ENCODE results near the gene INPP4B.
"Not testable (repeated sequence)": the region's sequence is repeated elsewhere in the genome, so short reads cannot be mapped to it uniquely, and the experiment has no call there.

Gene INPP4B

DNA sequence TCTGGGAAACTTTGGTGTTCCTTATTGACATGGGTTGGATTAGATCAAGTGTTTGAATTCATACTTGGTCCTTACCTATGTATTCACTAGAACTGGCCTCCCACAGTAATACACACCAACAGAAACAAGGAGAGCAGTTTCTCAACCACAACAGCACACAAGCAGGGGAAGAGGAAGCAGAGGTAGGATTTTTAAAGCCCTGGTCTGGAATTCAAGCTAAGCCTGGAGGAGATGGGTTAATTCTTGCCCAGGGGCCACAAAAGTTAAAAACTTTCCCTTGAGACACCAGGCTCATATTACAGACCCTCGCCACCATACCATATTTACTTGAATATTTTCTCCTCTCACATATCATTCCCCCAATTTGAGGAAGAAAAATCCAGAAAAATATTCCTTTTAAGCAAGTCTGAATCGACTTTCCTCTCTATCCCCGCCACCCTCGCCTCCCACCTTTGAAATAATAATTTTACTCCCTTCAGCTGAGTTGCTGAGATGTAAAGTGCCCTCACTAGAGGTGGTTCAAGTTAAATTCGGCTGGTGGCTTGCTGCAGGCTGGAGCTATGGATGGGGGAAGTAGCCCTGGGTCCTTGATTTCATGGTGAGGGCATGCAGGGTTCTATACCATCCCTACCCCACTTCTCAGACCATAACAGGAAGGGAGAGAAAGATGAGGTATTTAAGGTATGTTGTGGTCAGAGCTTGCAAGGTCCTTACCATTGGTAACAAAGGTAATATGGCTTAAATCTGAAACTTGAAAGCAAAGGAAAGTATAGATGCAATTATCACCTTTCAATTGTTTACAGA is 440.2 kb downstream of the INPP4B start:
- no peak for DNase-seq

DNA sequence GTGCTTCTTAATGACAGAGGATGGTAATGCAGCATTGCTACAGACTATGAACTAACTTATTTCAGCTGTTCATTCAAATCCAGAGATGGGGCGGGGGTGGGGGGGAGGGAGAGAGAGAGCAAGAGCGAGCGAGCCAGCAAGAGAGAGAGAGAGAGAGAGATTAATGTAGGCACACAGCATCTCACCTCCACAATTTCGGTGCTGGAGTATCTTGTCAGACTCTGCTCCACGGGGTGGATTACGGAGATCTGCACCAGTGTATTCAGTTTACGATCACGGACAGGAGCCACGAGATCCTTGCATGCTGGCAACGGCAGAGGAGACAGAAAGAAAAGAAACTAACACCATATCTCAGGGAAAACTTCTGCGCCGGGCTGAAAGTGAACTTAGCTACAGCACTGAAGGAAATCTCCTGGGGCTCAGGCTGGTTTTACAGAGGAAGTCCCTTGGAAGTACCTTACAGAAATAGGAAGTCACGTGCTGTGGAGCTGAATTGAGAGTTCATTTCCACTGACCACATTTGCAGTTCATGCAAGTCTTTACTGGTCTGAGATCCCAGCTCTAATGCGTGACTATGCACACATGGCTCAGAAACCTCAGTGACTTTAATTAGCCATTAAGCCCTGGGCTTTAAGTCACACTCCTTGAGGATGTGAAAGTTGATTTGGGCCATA is 440.9 kb downstream of the INPP4B start:
- peak; percentile 69 for DNase-seq

DNA sequence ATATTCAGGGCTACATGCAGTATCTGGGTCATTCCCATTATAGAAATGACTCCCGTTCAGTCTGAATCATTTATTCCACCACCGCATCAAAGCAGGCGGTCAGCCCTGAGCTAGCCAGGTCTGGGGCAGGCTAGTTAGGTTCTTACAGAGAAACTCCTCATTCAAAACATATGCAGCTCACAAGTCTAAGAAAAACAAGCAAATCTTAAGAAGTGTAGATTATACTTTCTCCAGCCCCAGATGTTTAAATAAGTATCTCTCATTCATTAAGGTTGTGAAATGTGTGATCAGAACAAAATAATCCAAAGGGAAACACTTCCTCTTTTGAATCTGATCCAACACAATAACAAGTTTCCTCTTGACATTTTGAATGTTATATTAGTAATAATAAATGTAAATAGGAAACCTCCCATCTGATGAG is 441.9 kb downstream of the INPP4B start:
- peak; percentile 67 for DNase-seq

DNA sequence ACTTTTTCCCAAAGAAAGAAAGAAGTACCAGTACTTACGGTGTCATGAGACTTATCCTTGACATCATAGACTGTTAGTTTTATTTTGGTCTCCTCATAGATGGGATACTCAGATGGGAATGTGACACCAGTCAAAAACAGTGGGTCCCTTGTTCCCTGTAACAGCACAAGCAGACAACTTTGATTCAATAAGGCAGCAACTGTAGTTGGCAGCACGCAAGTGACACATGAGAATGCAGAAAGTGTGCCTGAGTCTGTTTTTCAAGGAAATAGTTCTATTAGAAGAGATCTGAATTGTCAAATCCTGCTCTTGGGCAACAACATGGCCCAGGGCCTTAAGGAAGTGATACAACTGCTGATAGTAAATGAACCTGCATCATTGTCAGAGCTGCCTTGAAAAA is 443.2 kb downstream of the INPP4B start:
- peak; percentile 45 for DNase-seq

DNA sequence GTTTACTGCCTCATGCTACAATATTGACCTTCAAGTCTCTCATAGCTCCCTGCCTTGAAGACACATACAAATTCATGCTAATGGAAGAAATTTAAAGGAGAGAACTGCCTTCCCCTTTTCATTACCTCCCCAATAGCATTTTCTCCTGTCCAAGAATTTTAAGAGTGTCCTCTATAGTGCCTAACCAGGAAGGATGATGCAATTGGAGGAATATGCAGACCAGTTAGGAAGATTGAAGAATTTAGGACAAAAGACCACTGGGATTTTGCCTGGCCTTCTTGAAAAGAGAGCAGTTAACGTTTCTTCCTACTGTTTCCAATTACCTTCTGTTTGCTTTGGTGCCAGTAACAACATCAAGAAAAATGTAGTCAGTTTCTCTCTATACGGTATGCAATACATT is 443.9 kb downstream of the INPP4B start:
- no peak for DNase-seq

DNA sequence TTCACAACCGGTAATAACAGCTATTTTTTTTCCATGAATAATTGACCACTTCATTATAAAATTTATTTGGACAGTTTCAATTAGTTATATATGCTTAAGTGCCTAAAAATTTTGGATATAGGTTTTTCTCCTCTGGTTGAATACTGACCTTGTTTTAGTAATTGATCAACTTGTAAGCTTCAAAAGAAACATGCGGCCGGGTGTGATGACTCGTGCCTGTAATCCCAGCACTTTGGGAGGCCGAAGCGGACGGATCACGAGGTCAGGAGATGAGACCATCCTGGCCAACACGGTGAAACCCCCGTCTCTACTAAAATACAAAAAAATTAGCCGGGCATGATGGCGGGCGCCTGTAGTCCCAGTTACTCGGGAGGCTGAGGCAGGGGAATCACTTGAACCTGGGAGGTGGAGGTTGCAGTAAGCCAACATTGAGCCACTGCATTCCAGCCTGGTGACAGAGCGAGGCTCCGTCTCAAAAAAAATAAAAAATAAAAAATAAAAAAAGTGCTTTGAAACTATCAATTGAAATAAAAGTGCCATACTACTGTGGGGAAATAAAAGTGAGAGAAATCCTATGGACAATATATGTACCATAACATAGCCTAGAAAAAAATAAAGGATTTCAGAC is 448.6 kb downstream of the INPP4B start:
- DNase-seq: not testable (repeated sequence)

DNA sequence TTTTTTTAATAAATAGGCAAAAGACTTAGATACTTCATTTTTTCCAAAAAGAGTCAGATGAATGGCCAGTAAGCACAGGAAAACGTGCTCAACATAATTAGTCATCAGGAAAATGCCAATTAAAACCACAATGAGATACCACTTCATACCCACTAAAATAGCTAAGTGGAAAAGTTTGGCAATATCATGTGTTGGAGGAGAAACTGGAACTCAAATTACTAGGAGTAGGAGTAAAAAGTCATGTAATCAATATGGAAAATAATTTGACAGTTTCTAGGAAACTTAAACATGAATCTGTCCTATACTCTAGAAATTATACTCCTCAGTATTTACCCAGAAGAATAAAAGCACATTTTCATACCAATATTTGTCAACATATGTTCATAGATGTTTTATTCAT is 449.8 kb downstream of the INPP4B start:
- DNase-seq: no peak

DNA sequence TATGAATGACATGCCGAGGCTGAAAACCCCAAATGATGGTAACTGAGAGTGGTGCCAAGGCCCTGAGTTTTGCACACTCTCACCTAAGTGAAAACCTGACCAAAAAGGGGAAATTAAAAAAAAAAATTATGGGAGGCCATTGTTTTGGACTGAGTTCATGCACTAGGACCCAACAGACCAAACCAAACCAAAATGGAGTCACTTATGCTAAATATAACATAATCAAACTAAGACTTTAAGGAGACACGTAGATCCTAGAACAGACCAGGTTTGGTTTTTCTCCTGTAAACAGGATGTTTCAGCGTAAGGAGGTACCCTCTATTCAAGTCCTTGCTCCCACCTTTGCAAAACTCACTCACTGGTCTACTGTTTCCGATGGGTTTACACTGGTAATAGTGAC is 453.0 kb downstream of the INPP4B start:
- no peak for DNase-seq

DNA sequence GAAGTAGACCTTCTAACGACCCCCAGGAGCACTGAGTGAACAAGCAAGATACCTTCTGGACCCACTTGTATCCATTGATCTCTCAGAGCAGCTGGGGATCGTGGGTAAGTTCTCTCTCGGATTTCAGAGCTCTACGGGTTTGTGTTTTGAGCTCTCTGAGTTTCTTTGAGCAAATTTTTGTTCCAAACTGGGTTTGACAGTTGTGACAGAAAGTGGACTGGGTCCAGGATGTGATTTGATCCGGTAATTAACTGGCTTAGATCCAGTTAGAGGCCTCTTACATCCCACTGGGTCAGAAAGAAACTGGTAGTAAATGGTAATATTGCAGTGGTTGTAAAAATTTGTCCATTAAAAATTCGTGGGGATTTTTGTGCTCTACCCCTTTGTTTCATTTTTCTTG is 459.2 kb downstream of the INPP4B start:
- no peak for DNase-seq

DNA sequence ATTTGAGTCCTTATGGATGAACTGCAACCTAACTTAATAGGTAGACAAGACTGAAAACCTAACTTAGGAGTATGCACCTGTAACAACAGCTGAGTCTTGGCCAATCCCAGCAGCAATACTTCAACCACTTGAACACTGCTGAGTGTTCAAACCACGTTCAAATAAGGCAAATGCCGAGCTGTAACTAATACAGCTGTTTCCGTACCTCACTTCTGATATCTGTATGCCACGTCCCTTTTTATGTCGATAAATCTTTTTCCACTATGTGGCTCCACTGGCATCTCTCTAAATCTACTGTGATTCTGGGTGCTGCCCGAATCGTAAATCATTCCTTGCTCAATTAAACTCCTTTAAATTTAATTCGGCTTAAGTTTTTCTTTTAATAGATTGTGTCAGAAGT is 459.7 kb downstream of the INPP4B start:
- DNase-seq: no peak

DNA sequence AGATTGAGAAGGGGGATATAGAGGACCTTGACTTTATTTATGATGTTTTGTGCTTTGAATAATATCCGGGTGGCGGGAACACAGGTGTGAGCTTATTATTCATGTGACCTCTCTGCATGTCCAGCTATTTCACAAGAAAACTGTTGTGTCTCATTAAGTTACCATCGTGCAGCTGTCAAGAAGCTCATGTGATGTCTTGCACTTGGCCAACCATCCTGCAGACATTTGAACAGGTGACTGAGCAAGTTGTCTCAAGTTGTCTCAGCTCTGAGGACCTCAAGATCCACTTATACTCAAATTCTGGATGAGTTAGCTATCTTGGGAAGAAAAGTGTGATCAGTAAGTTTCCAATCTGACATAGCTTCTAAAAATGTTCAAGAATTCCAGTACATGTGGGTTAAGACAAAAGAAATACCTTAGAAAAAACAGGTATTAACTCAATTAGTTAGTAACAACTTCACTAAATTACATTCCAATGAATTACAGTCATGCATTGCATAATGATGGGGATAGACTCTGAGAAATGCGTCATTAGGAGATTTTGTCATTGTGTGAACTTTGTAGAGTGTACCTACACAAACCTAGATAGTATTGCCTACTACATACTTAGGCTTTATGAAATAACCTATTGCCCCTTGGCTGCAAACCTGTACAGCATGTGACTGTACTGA is 462.2 kb downstream of the INPP4B start:
- no peak for DNase-seq

DNA sequence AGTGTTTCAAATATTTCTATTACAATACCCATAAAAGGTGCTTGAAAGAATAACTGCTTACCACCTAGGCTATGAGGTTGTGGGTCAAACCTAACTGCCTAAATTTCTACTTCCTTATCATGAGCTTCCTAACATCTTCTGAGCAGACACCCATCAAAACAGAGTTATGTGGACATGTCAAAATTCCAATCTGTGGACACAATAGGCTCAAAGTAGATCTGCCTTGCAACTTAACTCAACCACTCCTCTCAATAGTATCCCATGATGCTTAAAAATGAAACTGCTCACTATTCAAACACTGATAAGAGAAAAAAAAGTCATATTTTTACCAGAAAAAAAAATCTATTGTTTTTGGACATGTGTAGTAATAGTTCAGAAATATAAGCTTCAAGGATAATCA is 462.7 kb downstream of the INPP4B start:
- no peak for DNase-seq

DNA sequence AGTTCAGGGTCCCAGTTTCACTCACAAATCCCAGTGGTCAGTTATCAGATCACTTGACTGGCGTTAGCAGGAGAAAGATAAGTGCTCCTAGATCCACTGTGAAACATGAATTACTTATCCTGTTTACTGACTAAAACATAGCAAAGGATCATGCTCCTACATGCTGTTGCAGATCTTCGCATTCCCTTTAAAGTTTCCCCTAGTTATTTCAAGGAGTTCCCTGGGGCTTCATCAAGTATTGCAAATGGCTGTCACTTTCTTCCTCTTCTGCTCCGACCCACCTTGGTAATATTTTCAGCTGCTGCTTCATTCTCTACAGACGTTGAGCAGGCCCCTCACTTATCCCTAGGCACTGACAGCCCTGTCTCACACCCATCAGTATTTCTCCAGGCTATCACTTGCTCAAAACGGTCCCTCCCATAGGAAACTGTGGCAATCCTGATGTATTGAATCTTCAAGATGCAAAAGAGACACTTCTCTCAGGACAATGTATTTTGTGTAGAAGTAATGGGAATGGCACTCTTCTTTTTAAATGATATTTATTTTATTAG is 466.0 kb downstream of the INPP4B start:
- no peak for DNase-seq

DNA sequence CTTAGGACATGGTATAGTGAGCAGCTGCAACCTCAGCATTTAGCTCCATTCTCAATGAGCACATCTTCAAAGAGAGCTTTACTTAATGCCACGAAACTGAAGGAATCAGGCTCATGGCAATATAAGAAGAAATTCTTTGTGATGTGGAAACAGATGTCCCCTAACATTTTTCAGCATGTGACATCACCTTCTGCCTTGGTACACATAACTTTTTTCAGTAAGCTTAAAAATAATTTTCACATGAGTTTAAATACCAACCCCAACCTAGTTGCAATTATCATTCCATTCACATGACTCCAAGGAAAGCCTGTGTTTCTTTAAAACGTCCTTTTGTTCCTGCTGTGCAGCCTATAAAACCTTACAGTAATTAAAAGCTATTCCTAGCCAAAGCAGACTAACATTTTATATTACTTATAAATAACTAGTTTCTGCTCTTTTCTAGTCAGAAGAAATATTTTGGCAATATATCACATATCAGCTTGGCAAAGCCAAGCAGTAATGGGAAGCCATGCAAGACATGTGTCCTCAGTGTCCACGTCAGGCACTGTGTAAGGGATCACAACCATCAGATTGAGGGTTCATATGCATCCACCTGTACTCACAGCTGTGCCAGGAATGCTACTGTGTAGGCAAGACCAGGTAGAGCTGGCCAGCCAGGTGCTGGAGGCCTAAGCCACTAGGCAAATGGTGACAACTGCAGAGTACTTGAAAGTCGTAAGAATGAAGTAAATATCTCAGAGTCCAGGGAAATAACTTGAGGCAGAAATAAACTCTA is 466.6 kb downstream of the INPP4B start:
- DNase-seq: no peak

DNA sequence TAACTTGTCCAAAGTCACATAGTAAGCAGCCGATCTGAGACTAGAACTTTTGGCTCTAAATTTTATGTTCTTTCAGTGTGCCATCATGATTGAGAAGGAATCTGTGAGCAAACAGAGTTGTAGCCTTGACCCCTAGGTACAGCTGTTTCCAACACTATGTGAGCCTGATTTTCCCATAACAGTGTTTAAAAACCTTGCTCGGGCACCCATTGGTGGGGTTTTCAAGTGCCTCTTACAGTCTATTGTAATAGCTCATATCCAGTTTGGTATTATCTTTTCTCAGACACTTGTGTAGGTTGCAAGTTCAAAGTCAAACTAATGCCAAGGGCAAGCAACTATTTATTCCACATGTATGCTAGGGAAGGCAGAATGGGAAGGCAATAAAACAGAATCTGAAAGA is 467.9 kb downstream of the INPP4B start:
- DNase-seq: no peak

DNA sequence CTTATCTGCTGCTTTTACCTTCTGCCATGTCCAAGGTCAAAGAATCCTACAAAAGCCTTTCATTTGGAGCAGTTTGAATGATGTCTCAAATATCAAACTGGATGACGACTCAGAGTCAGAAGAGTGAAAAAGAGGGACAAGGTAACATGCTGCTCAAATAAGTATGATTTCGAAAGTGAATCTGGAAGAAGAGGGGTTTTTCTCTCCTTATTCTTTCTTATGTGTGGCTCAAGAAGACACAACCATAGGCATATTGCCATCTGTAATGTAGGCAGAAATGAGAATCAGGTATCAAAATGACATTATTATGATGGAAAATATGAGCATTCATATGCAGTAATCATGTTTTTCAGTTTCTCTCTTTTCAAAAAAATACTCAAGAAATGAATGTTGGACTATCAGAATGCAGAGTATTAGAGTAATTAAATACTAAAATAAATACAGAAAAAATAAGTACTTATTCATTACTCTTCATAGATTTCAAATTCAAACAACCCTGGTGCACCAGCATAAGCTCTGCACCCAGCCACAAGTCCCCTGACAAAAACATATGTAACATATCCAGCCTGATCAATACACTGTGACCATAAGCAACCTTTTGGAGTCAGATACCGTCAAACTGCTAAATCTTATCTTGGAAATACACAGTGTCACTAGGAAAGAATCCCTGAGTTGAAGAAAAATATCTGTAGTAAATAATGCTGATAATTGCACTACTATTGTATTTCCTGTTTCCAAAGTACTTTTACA is 468.6 kb downstream of the INPP4B start:
- DNase-seq: no peak

DNA sequence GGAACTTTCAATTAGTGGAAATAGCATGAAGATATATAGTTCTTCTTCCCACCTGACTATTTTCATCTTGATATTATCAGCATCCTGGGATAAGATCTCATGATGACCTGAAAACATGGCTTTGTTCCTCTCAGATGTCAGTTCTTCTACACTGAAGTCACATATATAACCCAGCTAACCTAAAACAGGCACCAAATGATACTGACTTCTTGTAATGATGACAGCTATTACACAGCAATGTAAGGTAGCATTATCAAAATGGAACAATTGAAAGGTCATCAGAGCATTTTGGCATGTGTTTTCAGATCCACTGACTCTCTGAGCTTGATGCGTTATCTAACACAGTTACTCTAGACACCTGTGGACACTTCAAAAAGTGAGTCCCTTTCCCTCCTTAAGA is 469.9 kb downstream of the INPP4B start:
- DNase-seq: no peak

DNA sequence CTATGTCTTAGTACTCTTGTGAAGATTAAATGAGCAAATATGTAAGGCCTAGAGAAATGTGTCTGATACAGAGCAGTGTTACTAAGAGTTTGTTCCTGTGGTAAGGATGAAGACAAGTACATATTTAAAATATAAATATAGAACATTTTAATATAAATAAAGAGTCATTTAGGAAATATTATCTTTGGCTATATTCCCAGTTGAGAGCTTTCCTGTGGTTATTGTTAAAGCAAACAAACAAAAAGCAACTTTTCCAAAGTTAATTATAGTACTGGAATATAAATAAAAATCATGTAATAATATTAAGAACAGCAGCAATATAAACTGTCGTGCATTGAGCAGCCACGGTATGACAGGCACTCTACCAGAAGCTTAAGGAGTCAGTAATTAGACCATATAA is 472.5 kb downstream of the INPP4B start:
- no peak for DNase-seq

DNA sequence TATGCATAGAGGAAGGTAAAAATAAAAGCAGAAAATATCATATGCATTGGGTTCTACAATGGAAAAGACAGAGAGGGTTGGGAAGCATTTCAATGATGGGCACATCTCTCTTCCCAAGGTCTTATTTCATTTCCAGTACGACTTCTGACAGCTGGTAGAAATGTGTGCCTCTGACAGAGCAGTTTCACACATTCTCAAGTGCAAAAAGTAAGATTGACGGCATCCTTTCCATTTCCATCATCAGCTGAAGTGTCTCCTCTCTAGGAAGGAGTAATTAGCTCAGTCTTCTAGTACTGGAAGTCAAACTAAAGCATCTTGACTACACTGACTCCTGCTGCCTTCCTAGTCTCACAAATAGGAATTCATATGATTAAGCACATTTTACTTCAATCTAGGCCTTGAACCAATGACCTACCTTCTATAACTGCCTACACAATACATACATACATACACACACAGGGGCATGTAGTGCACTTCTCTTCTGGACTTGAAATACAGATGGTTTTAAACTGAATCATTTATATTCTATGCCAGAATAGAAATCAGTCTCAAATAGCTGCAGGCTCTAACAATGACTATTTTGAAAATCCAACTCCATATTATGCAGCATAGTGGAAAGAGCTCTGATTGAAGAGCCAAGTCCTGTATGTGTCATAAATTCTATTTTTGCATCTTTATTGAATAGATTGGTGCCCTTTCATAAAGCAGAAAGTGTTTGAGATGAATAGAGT is 473.4 kb downstream of the INPP4B start:
- no peak for DNase-seq

DNA sequence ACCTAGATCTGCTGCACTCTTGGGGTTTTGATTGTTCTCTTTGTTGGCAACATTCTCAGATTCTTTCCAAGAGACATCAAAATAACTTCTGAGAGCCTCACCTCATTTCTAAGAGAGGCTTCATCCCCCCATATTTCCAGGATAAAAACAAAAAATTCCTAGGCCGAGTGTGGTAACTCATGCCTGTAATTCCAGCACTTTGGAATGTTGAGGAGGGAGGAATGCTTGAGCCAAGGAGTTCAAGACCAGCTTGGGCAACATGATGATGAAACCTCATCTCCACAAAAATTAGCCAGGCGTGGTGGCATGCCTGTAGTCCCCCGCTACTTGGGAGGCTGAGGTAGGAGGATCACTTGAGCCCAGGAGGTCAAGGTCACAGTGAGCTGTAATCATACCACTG is 477.0 kb downstream of the INPP4B start:
- DNase-seq: no peak

Measured in activated naive CD4-positive, alpha-beta T cell treated with Interleukin-2 at 50 U/mL for 16 hours (primary cell).